Breast epithelium (tissue), 4 donors: ENCODE measurements around the gene SERTAD1. TPM values are rescaled to one million over a fixed set of nuclear protein-coding genes. Genes with fewer than 3 reads are reported as not detected.

ENCODE experiments used
- DNase-seq, 2 donors: peaks; one replicate each; pipeline ENCODE4 v3.0.0-alpha.2; 2019; ENCODE audit warnings: low spot score in 2 of 2
- H3K27ac ChIP-seq, 2 donors: fragments of 200-600 bp; sonication (generic) in 1 of 2; one replicate each; pipeline ENCODE4 v1.5.1; 2016 to 2019; ENCODE audit warnings: mild to moderate bottlenecking in 1 of 2
- H3K27me3 ChIP-seq, 2 donors: fragments of 200-600 bp; sonication (generic) in 1 of 2; one replicate each; pipeline versions ENCODE4 v1.5.1 to v1.6.0; 2017 to 2019; ENCODE audit warnings: control low read depth in 1 of 2, mild to moderate bottlenecking in 1 of 2
- H3K36me3 ChIP-seq: fragments of 200-600 bp; one replicate; pipeline ENCODE4 v1.5.1; 2019
- H3K4me1 ChIP-seq, 2 donors: fragments of 200-600 bp; sonication (generic); one replicate each; pipeline ENCODE4 v1.5.1; 2016 to 2019; ENCODE audit warnings: control low read depth in 1 of 2
- H3K4me3 ChIP-seq, 3 donors: fragments of 200-600 bp; sonication (generic); 1 replicate in 2 of 3; 2 replicates in 1 of 3; pipeline ENCODE4 v1.5.1; 2016 to 2019; ENCODE audit warnings: mild to moderate bottlenecking in 3 of 3, moderate library complexity in 2 of 3
- H3K9me3 ChIP-seq, 2 donors: fragments of 200-600 bp; sonication (generic) in 1 of 2; one replicate each; pipeline ENCODE4 v1.5.1; 2016 to 2019; ENCODE audit warnings: control low read depth in 1 of 2
- CTCF ChIP-seq, 3 donors: fragments of 450-650 bp; IDR thresholded peaks; one replicate each; pipeline ENCODE4 v1.5.1; 2016 to 2017; ENCODE audit warnings: antibody characterized with exemption in 3 of 3, mild to moderate bottlenecking in 3 of 3, moderate library complexity in 3 of 3
- POLR2A ChIP-seq: fragments of 450-650 bp; IDR thresholded peaks from one replicate; pipeline ENCODE4 v1.6.1; 2016; ENCODE audit warnings: antibody characterized with exemption, mild to moderate bottlenecking, moderate library complexity
- POLR2AphosphoS5 ChIP-seq, 3 donors: sonication (generic); formaldehyde crosslinking; IDR thresholded peaks; one replicate each; pipeline ENCODE4 v1.6.1; 2017; ENCODE audit warnings: antibody characterized with exemption in 3 of 3
- intact Hi-C: fragments of 100-400 bp; cut with DNase I; formaldehyde crosslinking; loops from one replicate; pipeline ENCODE4 v1.15.1; 2023; ENCODE audit warnings: low total_unique reads
- total RNA-seq, 3 donors: library from RNA; depleted of rRNA; stranded (reverse); fragments of >200 nt; gene quantifications; one replicate each; pipeline ENCODE4 v1.1.0, GENCODE V29; 2016

SERTAD1 gene
- total RNA-seq, 3 donors from 2014 or later: 10.4 to 25.3 (median 18.0) TPM

GRCh38 chr19:40424637-40425449 lies 949 bp downstream of the SERTAD1 start:
- Histone ChIP-seq H3K27me3 (no peaks in the 10 kb centered on the region), H3K27ac (peak overlapping the region; percentile 97 to 99), H3K4me1 (peaks cover 6 to 16% of the 10 kb centered on the region in 2 donors), H3K4me3 (peak overlapping the region; percentile 65 to 91 (median 84)), H3K9me3 (no peaks in the 10 kb centered on the region), H3K36me3 (no peaks in the 10 kb centered on the region)
- TF ChIP-seq POLR2AphosphoS5 (IDR thresholded peaks at IDR 0.05) (no peak), POLR2A (no peak), CTCF (IDR thresholded peaks at IDR 0.05) (no peak)
- no peak for DNase-seq
- intact Hi-C loops: no loop called here

GRCh38 chr19:40423938-40424337 lies 1.9 kb downstream of the SERTAD1 start:
- Histone ChIP-seq H3K9me3 (no peaks in the 10 kb centered on the region), H3K27ac (peak overlapping the region; percentile 97 to 99), H3K4me3 (peak overlapping the region in 2 of 3 donors; percentile 65 to 84), H3K36me3 (no peaks in the 10 kb centered on the region), H3K4me1 (peaks cover 6 to 16% of the 10 kb centered on the region in 2 donors), H3K27me3 (no peaks in the 10 kb centered on the region)
- intact Hi-C loops: no loop called here
- no peak for DNase-seq
- TF ChIP-seq CTCF (IDR thresholded peaks at IDR 0.05) (no peak), POLR2A (no peak), POLR2AphosphoS5 (IDR thresholded peaks at IDR 0.05) (no peak)

- intact Hi-C loops: no loop called here
- no peak overlapping the region for H3K4me3 ChIP-seq
Measured at GRCh38 chr19:40422748-40423566, 2.8 kb downstream of the SERTAD1 start.

GRCh38 chr19:40421993-40422747 lies 3.6 kb downstream of the SERTAD1 start:
- H3K4me3 ChIP-seq: peak overlapping the region; percentile 61 to 74 (median 72)
- no peaks in the 10 kb centered on the region for H3K9me3 ChIP-seq
- intact Hi-C loops: no loop called here
- TF ChIP-seq POLR2A (no peak), CTCF (IDR thresholded peaks at IDR 0.05) (no peak), POLR2AphosphoS5 (IDR thresholded peaks at IDR 0.05) (no peak)
- DNase-seq: no peak
- no peaks in the 10 kb centered on the region for H3K27me3 ChIP-seq
- H3K36me3 ChIP-seq: no peaks in the 10 kb centered on the region
- peak overlapping the region; percentile 97 to 98 for H3K27ac ChIP-seq
- peaks cover 6 to 16% of the 10 kb centered on the region in 2 donors for H3K4me1 ChIP-seq

More at GRCh38 chr19:40422748-40423566, 2.8 kb downstream of the SERTAD1 start:
- TF ChIP-seq POLR2AphosphoS5 (IDR thresholded peaks at IDR 0.05) (no peak), CTCF (IDR thresholded peaks at IDR 0.05) (no peak), POLR2A (no peak)
- Histone ChIP-seq H3K9me3 (no peaks in the 10 kb centered on the region), H3K27ac (peak overlapping the region; percentile 64 to 97), H3K4me1 (peaks cover 6 to 16% of the 10 kb centered on the region in 2 donors), H3K27me3 (no peaks in the 10 kb centered on the region), H3K36me3 (no peaks in the 10 kb centered on the region)
- DNase-seq: no peak
